NCI-H187 (cell line): ENCODE results near the gene ZBTB4.

Source experiments
- DNase-seq, 2 experiments: peaks; one replicate each; lab custom pipeline; 2025; lab: John Stamatoyannopoulos, UW

ZBTB4 gene

DNA sequence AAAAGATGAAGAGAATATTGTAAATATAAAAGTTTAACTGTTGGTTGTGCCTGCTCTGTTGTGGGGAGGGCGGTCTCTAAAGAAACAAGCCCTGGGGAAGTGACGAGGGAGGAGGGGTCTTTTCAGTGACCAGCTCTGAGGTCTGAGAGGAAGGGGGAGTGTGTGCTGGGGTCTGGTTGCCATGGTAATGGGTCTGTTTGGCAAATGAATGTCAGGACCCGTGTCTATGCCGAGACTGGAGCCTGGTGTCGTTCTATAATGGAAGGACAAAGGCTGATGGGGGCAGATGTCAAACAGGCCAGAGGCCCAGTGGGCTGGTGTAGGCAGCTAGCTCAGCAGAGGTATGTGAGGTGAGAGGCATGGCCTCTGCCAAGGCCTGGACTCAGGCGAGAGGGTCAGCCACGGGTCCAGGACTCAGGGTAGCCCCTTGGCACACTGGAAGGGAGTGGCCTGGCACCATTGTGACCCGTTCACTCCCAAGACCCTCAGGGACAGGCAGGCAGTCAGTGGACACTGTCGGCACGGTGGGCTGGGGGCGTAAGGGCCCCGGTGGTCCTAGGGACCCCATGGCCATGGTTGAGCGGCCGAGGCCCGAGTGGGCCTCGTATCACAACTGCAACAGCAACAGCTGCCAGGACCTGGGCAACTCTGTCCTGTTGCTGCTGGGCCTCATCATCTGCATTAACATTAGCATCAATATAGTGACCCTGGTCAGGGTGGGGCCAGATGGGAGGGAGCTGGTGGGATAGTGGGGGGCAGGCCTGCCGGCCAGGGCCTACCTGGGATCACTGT lies 59.4 kb downstream of the ZBTB4 start, which contains the start of gene SPEM1:
Gene SPEM1 (plus strand): TSS at position 506 of the 792 bp plus-strand sequence. CDS start 61 bp downstream, at position 567.
- no peak for DNase-seq

- DNase-seq = no peak
Observed at GRCh38 chr17:7418472-7419152, 60.8 kb downstream of the ZBTB4 start.

DNA sequence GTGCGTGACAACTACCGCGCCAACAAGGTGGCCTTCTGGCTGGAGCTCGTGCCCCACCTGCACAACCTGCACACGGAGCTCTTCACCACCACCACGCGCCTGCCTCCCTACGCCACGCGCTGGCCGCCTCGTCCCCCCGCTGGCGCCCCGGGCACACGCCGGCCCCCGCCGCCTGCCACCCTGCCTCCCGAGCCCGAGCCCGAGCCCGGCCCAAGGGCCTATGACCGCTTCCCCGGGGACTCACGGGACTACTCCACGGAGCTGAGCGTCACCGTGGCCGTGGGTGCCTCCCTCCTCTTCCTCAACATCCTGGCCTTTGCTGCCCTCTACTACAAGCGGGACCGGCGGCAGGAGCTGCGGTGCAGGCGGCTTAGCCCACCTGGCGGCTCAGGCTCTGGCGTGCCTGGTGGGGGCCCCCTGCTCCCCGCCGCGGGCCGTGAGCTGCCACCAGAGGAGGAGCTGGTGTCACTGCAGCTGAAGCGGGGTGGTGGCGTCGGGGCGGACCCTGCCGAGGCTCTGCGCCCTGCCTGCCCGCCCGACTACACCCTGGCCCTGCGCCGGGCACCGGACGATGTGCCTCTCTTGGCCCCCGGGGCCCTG lies 62.3 kb downstream of the ZBTB4 start:
- no peak for DNase-seq

- DNase-seq = no peak
Observed at GRCh38 chr17:7416323-7416722, 63.1 kb downstream of the ZBTB4 start.

DNA sequence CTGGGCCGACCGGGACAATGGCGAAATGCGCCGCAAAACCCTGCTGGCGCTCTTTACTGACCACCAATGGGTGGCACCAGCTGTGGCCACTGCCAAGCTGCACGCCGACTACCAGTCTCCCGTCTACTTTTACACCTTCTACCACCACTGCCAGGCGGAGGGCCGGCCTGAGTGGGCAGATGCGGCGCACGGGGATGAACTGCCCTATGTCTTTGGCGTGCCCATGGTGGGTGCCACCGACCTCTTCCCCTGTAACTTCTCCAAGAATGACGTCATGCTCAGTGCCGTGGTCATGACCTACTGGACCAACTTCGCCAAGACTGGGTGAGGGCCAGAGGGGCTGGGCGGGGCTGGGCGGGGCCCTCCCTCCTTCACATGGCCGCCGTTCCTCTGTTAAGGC lies 63.6 kb downstream of the ZBTB4 start:
- DNase-seq = no peak

GRCh38 chr17:7414837-7415236 lies 64.6 kb downstream of the ZBTB4 start:
- DNase-seq = no peak

DNA sequence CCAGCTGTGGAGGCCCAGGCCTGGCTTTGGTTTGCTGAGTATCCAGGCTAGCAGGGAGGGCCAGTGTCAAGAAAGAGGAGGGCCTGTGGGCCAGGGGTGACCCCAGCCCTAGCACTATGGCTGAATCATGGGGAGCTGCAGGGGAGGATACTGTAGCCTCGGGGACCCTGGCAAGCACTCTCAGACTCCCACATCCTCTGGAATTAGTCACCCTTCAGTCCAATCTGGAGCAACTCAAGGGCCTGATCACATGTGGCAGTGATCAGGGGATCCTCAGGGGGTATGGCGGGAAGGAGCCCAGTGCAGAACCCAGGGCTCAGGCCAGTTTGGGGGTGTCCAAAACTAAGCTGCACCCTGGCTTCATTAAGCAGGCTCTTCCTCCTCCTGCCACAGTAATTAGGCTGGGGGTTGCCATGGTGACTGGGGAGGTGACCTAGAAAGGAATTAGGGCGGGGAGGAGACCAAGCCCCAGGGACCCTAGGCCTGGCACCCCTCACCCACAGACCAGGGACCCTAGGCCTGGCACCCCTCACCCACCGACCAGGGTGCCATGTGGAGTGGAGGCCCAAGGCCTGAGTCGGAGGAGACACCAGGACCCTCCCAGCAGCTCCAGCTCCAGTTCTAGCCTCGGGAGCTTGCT lies 66.0 kb downstream of the ZBTB4 start:
- DNase-seq = no peak

DNA sequence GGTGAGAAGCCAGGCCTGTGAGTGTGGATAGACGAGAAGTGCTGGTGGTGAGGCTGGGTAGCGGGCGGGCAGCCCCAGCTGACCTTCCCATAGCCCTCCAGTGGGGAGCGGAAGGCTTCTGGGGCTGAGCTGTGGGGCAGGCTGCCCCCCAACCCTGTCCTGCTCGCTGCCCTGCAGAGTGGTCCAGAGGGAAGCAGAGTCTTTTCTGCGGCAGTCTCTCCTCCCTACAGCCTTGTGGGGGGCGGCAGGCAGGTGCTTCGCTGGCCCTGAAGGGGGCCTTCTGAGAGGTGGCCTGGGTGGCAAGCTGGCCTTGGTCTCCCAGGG lies 68.0 kb downstream of the ZBTB4 start:
- no peak for DNase-seq

DNA sequence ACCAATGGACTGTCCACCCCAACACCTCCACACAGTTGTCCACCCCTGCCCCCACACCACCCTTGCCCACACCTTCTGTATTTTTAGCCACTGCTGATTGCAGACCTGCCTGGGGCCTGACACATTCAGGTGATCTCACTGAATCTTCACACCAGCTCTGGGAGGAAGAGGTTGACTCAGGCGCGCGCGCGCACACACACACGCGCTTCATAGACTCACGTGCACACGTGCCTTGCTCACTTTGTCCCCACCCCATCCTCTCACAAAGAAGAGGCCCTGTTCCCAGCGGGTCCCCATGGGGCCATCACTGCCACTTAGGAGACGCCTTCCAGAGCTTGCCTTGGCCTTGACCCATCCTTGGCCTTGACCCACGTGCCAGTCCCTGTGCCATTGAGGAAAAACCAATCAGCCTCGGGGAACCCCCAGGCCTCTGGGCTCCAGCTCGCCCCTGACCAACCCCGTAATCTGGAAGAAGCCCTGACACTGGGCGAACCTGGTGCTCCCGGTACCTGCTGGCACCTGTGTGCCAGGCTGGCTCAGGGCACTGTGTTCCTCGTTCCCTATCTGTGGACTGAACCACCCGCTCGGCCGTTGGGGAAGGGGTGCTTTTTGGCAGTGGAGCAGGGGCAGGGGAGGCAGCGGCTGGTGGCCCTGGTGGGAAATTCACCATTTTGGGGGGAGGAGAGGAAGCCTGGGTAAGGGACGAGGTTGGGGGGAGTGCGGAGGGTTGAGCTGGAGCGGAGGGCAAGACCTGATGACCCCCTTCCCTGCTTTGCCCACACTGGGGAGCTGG lies 68.6 kb downstream of the ZBTB4 start:
- DNase-seq = no peak

DNA sequence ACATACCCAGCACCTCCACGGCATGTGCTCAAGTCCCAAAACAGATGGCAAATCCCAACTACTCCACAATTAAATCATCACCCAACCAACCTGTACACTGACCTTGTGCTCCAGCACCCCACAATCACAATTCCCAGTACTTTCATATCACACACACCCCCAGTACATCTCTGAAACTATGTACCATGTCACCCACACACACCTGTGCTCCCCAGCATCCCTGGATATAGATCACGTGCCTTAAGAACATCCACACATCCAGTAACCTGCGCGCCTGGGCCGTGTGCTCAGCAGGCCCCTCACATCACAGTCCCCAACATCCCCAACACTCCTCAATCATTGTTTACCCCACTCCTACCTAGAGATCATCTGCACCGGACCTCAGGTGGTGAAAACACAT lies 69.7 kb downstream of the ZBTB4 start:
- no peak for DNase-seq
